HEK293T (cell line): ENCODE measurements around the gene MS4A4A.
"Not testable (repeated sequence)": the region's sequence is repeated elsewhere in the genome, so short reads cannot be mapped to it uniquely, and the experiment has no call there.

Experiments used
- CTCF ChIA-PET: fragments of 350-600 bp; formaldehyde crosslinking; extraction: SDS; loops from one replicate; lab custom pipeline; 2021; ENCODE audit warnings: antibody characterized with exemption, inconsistent platforms; lab: Yijun Ruan, JAX
- POLR2A ChIA-PET: fragments of 350-600 bp; formaldehyde crosslinking; extraction: SDS; loops from one replicate; lab custom pipeline; 2020; ENCODE audit warnings: antibody characterized with exemption, inconsistent platforms; lab: Yijun Ruan, JAX
- DNase-seq: peaks from one replicate; pipeline ENCODE4 v3.0.0; 2012; ENCODE audit warnings: mixed read lengths; ENCODE audit errors: extremely low spot score
- ARNT ChIP-seq: fragments of 450-650 bp; IDR thresholded peaks from 2 replicates; pipeline ENCODE4 v1.6.1; 2017; ENCODE audit warnings: mild to moderate bottlenecking
- BHLHE40 ChIP-seq: fragments of 450-650 bp; IDR thresholded peaks from 2 replicates; pipeline ENCODE4 v1.6.1; 2016; ENCODE audit warnings: mild to moderate bottlenecking, moderate library complexity, borderline replicate concordance
- CTBP1 ChIP-seq: fragments of 450-650 bp; IDR thresholded peaks from 2 replicates; pipeline ENCODE4 v1.6.1; 2016; ENCODE audit warnings: borderline replicate concordance
- ELF4 ChIP-seq: fragments of 450-650 bp; IDR thresholded peaks from 2 replicates; pipeline ENCODE4 v1.6.1; 2017; ENCODE audit warnings: antibody characterized with exemption
- FOXA1 ChIP-seq: fragments of 450-650 bp; IDR thresholded peaks from 2 replicates; pipeline ENCODE4 v1.6.1; 2016; ENCODE audit warnings: mild to moderate bottlenecking
- FOXK2 ChIP-seq: fragments of 450-650 bp; IDR thresholded peaks from 2 replicates; pipeline ENCODE4 v1.6.1; 2016; ENCODE audit warnings: mild to moderate bottlenecking
- FOXM1 ChIP-seq: fragments of 450-650 bp; IDR thresholded peaks from 2 replicates; pipeline ENCODE4 v1.6.1; 2017; ENCODE audit warnings: mild to moderate bottlenecking, borderline replicate concordance
- HDGF ChIP-seq: fragments of 450-650 bp; IDR thresholded peaks from 2 replicates; pipeline ENCODE4 v1.6.1; 2017; ENCODE audit warnings: antibody characterized with exemption, borderline replicate concordance
- L3MBTL2 ChIP-seq: fragments of 450-650 bp; conservative IDR thresholded peaks from 2 replicates; pipeline ENCODE4 v1.6.1; 2016; ENCODE audit warnings: mild to moderate bottlenecking
- LEF1 ChIP-seq: fragments of 450-650 bp; IDR thresholded peaks from 2 replicates; pipeline ENCODE4 v1.6.1; 2017; ENCODE audit warnings: mild to moderate bottlenecking, borderline replicate concordance
- NFRKB ChIP-seq: fragments of 450-650 bp; IDR thresholded peaks from 2 replicates; pipeline ENCODE4 v1.6.1; 2016; ENCODE audit warnings: mild to moderate bottlenecking, moderate library complexity
- SP1 ChIP-seq: fragments of 450-650 bp; IDR thresholded peaks from 2 replicates; pipeline ENCODE4 v1.6.1; 2017
- SUZ12 ChIP-seq: fragments of 450-650 bp; IDR thresholded peaks from 2 replicates; pipeline ENCODE4 v1.6.1; 2016; ENCODE audit warnings: mild to moderate bottlenecking
- TARDBP ChIP-seq: fragments of 450-650 bp; IDR thresholded peaks from 2 replicates; pipeline ENCODE4 v1.6.1; 2016
- ZNF384 ChIP-seq: fragments of 450-650 bp; IDR thresholded peaks from 2 replicates; pipeline ENCODE4 v1.6.1; 2016
- TF ChIP-seq, protein P1 (sequence below): fragments of 450-650 bp; IDR thresholded peaks from 2 replicates; pipeline ENCODE4 v1.6.1; 2016

MS4A4A gene

DNA sequence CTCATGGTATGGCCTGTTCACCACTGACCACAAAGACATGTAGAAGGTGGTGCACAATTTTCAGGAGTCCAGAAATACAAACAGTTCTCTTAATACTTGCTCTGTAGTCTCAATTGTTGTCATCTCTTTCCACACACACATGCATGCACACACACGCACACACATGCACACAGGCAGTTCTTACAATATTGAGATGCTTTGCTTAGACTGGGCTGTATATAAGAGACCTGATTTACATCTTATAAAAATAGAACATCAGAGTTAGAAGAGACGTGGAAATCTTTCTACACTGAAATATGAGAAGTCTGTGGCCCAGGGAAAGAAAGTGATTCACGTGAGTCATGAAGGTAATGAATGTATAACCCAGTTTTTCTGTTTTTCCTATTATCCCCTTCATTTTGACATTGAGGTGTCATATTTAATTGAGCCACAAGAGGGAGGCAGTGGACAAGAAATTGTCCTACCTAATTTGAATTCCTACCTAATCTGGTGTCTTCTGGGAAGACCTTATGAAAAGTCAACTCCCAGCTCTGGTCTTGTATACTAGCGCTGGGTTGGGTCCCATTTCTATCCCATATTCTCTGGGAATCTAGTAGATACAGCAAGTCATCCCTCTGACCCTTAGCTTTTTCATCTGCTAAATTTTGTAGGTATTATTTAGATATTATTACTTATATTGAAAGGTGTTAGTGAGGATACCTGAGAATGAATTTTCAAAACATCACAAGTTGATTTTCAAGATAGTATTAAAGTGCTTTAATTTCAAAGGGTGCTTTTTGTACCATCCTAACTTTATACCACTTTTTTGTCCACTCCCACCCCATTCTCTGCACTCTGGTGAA lies 14.9 kb upstream of the MS4A4A start:
- ChIA-PET POLR2A (no interaction called here), CTCF (interaction anchor here (0.7 to 1.0 kb wide), 2 partner anchors 14 to 366 kb away, joined by 3 to 4 read pairs; no protein-coding TSS in a partner anchor)
- peak; percentile 42 for DNase-seq
- TF ChIP-seq, protein P1, sequence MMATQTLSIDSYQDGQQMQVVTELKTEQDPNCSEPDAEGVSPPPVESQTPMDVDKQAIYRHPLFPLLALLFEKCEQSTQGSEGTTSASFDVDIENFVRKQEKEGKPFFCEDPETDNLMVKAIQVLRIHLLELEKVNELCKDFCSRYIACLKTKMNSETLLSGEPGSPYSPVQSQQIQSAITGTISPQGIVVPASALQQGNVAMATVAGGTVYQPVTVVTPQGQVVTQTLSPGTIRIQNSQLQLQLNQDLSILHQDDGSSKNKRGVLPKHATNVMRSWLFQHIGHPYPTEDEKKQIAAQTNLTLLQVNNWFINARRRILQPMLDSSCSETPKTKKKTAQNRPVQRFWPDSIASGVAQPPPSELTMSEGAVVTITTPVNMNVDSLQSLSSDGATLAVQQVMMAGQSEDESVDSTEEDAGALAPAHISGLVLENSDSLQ, result no peak
- TF ChIP-seq ARNT, result no peak
- TF ChIP-seq NFRKB, result no peak
- no peak for TF ChIP-seq ZNF384
- TF ChIP-seq CTBP1, result no peak
- no peak for TF ChIP-seq TARDBP
- TF ChIP-seq LEF1, result no peak
- no peak for TF ChIP-seq ELF4
- no peak for TF ChIP-seq FOXA1
- no peak for TF ChIP-seq SUZ12
- TF ChIP-seq BHLHE40, result no peak
- TF ChIP-seq FOXM1, result no peak
- TF ChIP-seq HDGF, result no peak
- TF ChIP-seq FOXK2, result no peak
- no peak for TF ChIP-seq L3MBTL2
- no peak for TF ChIP-seq SP1

DNA sequence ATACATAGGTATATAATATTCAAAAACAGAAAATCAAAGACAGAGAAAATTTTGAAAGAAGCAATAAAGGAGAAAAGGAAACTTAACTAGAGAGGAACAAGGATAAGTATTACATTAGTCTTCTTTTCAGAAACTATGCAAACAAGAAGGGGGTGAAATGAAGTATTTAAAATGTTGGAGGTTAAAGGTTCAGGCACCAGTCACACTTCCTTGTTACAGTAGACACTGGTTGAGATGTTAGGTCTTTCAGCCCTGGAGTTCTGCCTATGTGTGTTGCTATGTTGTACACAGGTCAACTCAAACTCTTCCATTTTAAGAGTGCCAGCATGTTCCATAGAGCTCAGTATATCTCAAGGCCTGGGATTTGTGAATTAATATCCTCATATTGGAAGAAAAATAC lies 6.0 kb upstream of the MS4A4A start:
- POLR2A ChIA-PET, result no interaction called here
- TF ChIP-seq ZNF384 (no peak), TARDBP (no peak), L3MBTL2 (no peak), NFRKB (no peak)
- no peak for DNase-seq
- CTCF ChIA-PET, result no interaction called here

DNA sequence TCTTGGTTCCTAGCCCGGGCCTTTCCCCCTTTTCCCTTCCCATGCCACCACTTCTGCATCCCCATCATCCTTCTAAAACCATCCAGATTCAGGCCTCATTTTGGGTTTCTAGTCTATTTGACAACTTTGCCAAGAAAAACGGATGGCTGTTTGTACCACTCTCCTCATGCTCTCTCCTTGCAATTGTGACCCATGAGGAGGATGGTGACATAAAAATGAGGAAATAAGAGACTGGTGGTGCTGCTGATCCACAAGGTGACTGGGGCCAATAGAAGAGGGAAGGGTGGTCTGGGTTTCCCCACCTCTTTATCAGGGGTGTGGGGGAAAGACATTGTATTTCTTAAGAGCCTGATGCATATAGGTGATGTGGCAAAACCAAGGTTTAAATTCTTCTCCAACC lies 1.0 kb downstream of the MS4A4A start:
- TF ChIP-seq TARDBP, result no peak
- TF ChIP-seq FOXM1, result no peak
- TF ChIP-seq SUZ12, result no peak
- no peak for TF ChIP-seq SP1
- no peak for TF ChIP-seq BHLHE40
- TF ChIP-seq, protein P1, result no peak
- TF ChIP-seq CTBP1, result no peak
- no peak for TF ChIP-seq FOXK2
- no peak for TF ChIP-seq ZNF384
- DNase-seq, result no peak
- ChIA-PET POLR2A (no interaction called here), CTCF (no interaction called here)

DNA sequence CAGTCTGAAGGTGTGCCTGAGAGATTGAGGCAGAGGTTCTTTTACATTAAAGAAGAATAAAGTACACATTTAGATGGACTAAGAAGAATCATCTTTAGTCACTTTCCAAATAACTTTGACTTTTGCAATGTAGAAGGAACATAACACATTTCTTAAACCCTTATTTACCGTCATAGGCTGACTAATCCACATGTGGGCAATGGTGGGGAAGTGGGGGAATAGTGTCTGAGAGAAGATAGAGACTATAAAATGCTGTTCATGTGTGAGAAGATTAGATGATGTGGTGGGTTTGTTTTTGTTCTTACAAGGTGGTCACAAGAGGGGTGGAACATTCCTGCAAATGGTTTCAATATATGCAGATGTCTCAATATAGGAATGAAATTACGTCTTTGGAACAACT lies 1.8 kb downstream of the MS4A4A start:
- POLR2A ChIA-PET, result no interaction called here

DNA sequence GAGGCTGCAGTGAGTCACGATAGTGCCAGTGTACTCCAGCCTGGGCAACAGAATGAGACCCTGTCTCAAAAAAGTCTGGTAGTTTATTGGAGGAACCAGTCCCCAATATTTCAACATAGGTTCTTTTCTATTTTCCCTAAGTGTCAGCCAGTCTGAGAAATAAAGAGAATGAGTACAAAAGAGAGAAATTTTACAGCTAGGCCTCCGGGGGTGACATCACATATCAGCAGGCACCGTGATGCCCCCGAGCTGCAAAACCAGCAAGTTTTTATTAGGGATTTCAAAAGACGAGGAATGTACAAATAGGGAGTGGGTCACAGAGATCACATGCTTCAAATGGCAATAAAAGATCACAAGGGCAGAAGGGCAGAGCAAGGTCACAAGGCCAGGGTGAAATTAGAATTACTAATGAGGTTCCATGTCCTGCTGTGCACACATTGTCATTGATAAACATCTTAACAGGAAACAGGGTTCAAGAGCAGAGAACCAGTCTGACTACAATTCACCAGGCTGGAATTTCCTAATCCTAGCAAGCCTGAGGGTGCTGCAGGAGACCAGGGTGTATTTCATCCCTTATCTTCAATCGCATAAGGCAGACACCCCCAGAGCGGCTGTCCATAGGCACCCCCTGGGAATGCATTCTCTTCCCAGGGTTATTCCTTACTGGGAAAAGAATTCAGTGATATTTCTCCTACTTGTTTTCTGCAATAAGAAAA lies 5.1 kb downstream of the MS4A4A start:
- DNase-seq, CTCF ChIA-PET, POLR2A ChIA-PET: not testable (repeated sequence)

More for the DNA sequence above, 1.8 kb downstream of the MS4A4A start:
- TF ChIP-seq HDGF (no peak), FOXM1 (no peak), ELF4 (no peak), SUZ12 (no peak), ZNF384 (no peak), L3MBTL2 (no peak), SP1 (no peak), LEF1 (no peak), TARDBP (no peak), NFRKB (no peak), BHLHE40 (no peak), FOXK2 (no peak), ARNT (no peak), FOXA1 (no peak), CTBP1 (no peak)
- TF ChIP-seq, protein P1, result no peak
- DNase-seq, result no peak
- CTCF ChIA-PET, result no interaction called here

DNA sequence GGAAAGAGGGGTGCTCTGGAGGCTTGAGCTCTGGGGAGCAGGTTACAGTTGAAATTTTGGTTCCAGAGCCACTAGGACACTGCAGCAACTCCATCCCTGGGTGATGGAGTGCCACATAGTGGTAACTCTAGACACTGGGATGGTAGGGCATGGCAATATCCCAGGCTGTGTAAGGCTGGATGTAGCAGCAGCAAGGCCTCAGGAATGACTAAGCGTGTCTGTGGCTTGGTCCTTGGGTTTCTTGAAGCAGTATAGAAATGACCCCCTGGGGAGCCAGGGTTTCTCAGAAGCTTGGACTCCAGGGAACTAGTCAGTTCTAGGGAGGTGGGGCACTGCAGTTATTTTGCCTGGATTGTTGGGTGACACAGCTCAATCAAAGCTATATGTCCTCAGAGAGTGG lies 8.1 kb downstream of the MS4A4A start:
- POLR2A ChIA-PET, result no interaction called here
- CTCF ChIA-PET, result no interaction called here
- no peak for TF ChIP-seq FOXK2
- no peak for TF ChIP-seq SUZ12
- no peak for TF ChIP-seq ARNT
- TF ChIP-seq TARDBP, result no peak
- no peak for TF ChIP-seq CTBP1
- TF ChIP-seq LEF1, result no peak
- TF ChIP-seq FOXA1, result no peak
- TF ChIP-seq, protein P1, result no peak
- TF ChIP-seq SP1, result no peak
- TF ChIP-seq FOXM1, result no peak
- TF ChIP-seq NFRKB, result no peak
- no peak for TF ChIP-seq ELF4
- no peak for TF ChIP-seq BHLHE40
- TF ChIP-seq HDGF, result no peak
- TF ChIP-seq ZNF384, result no peak
- TF ChIP-seq L3MBTL2, result no peak
- DNase-seq, result no peak
